Choroid plexus epithelial cell (primary cell): Measurements from ENCODE around the gene AGPAT1.
"Not testable (repeated sequence)": the region's sequence is repeated elsewhere in the genome, so short reads cannot be mapped to it uniquely, and the experiment has no call there.

Experiments used
- DNase-seq: peaks from one replicate; pipeline ENCODE4 v3.0.0-alpha.2; 2010; ENCODE audit warnings: low read depth
- H3K4me3 ChIP-seq: 2 replicates; pipeline ENCODE4 v1.5.1; 2011; ENCODE audit warnings: low read depth, mild to moderate bottlenecking, control low read depth, low read length, moderate library complexity
- TF ChIP-seq, protein P1 (sequence below): conservative IDR thresholded peaks from 2 replicates; pipeline ENCODE4 v1.5.1; 2011; ENCODE audit warnings: low read depth, mild to moderate bottlenecking, control low read depth, inconsistent platforms, low read length, moderate library complexity

The AGPAT1 gene

DNA sequence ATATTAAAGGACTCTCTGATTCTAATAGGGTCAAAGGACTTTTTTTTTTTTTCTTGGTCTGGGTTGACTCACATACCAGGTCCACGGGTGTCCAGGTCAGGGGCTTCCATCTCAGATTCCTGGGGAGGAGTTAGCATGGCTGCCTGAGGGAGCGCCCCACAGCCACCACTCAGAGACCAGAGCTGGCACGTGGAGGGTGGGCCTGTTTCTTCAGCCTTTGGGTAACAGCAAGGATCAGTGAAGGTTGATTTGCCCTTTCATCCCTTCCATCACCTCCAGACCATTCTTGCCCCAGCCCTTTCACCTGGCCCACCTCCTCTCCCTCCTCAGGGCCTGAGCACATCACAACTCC lies 22.4 kb upstream of the AGPAT1 start:
- TF ChIP-seq, protein P1, sequence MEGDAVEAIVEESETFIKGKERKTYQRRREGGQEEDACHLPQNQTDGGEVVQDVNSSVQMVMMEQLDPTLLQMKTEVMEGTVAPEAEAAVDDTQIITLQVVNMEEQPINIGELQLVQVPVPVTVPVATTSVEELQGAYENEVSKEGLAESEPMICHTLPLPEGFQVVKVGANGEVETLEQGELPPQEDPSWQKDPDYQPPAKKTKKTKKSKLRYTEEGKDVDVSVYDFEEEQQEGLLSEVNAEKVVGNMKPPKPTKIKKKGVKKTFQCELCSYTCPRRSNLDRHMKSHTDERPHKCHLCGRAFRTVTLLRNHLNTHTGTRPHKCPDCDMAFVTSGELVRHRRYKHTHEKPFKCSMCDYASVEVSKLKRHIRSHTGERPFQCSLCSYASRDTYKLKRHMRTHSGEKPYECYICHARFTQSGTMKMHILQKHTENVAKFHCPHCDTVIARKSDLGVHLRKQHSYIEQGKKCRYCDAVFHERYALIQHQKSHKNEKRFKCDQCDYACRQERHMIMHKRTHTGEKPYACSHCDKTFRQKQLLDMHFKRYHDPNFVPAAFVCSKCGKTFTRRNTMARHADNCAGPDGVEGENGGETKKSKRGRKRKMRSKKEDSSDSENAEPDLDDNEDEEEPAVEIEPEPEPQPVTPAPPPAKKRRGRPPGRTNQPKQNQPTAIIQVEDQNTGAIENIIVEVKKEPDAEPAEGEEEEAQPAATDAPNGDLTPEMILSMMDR, result no peak
- no peak for DNase-seq
- H3K4me3 ChIP-seq, result no peak overlapping the region

DNA sequence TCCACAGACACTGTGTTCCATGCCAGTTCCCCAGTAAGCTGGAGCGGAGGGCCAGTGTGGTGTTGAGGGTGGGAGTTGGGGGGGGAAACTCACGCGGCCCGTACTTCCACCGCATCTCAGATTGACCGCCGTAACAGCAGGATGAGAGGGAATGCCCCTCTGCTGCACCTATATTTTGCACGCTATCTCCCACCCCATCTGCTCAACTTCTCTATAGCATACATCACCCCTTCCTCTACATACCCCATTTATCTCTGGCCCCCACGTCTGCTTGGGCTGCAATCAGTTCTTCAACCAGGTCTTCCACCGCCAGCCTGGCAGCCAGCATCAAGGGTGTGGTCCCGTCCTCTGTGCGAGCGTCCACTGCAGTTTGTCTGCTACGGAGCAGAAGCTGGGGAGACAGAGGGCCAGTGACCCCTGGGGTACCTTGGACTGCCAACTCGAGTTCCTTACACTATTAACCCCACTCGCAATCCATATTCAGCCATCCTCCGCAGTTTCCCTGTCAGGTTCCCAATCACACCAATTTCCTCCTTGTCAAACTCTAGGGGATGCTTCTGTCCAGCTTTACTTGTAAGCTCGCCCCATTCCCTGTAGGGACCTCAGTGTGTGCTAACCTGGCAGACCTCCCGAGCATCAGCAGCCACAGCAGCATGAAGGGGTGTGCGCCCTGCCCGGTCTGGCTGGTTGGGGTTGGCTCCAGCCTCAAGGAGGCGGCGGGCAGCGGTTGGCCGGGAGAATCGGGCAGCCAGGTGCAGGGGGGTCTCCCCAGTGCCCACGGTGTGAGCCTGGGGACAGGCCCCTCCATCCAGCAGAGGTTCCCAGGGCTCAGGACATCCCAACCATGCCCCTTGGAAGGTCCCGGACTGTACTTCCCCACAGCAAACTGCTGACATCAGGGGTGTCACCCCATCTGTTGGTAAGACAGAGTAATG lies 21.1 kb upstream of the AGPAT1 start:
- TF ChIP-seq, protein P1, result no peak
- DNase-seq, result no peak
- peak overlapping the region; percentile 89 for H3K4me3 ChIP-seq

DNA sequence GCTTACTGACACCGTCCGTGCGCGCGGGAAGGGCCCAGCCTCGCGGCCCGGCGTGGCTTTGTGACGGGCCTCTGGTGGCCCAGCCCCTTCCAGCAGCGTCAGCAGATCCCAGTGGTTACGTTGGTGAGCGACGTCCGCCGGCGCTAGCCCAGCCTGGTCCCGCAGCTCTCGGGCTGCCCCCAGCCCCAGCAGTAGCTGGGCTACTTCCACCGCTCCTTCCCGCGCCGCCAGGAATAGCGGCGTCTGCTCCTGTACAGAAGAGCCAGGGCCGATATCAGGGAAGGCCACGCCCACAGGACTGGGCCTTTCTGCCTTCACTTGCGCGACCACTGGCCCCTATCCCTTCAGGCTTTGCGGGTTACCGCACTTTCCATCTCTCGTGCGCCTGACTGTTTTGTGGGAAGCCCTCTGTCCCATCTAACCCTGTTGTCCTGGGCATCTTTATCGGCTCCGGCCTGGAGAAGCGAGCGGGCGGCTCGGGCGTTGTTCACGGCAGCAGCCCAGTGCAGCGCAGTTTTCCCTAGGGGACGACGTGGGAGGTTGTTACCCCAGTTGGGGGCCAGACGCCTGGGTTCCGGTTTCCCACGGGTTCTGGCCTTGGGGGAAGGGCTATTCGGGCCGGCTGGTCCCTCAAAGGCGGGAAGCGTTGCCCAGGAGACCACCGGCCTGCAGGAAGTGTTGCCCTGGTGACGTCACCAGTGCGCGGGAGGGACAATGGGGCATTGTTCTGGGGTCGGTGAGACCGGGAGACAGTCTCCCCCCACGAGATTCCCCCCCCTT lies 20.2 kb upstream of the AGPAT1 start:
- DNase-seq, result peak; percentile 91
- TF ChIP-seq, protein P1, result no peak
- H3K4me3 ChIP-seq, result peak overlapping the region; percentile 89

DNA sequence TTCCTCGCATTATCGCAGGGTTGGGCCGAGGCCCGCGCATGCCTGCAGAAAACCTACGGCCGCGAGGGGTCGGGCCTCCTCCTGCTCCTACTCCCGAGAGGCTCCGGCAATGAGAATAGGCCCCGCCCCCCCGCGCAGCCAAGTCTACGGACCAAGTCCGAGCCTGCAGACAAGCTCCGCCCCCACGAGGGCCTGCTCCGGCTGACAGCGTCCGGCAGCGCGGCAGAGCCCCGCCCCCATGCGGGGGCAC lies 19.7 kb upstream of the AGPAT1 start:
- DNase-seq, result peak; percentile 100
- TF ChIP-seq, protein P1, result peak; percentile 51
- H3K4me3 ChIP-seq, result peak overlapping the region; percentile 89

DNA sequence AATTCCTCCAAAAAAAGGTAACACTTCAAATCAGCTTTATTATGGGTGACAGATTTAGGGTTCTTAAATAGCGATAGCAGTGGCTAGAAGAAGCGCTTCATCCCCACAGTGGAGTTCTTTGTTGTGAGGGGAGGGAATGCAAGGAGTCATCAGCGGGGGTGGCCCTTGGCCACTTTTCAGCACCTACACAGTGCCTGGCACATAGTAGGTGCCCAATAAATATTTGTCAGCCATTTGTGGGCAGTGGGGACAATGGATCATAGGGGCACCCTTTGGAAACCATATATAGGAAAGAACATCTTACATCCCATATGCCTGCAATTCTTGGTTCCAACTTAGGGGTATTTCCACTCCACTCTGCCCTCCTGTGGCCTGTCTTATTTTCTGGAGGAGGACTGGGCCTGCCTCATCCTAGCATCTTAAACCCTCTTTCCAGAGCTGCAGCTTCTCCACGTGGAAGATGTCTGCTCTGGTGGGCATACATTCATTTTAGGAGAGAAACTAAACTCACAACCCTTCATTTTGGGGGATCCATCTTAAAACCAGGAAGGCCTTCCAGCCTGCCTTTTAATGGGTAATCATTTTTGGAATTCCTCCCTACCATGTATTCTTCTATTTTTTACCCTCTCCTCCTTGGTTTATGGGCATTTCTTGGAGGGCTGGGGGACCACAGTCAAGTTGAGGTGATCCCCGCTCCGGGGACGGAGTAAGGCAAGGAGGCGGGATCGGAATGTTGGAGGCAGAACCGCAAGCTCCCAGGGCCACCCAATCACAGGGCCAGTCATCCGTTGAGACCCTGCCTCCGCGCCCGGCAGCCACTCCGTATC lies 19.2 kb upstream of the AGPAT1 start:
- peak overlapping the region; percentile 49 for H3K4me3 ChIP-seq
- TF ChIP-seq, protein P1, result peak; percentile 82
- DNase-seq, result peak; percentile 82

DNA sequence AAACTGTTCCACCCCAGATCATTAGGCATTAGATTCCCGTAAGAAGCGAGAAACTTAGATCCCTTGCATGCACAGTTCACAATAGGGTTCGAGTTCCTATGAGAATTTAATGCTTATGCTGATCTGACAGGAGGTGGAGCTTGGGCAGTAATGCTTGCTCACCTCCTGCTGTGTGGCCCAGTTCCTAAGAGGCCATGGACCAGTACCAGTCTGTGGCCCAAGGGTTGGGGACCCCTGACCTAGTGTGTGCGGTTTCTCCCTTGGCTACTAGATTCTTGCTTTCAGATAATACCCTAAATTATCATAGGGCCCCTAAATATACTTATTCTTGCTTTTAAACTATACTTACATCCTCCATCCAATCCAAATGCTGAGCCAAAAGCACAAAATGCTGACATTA lies 18.5 kb upstream of the AGPAT1 start:
- TF ChIP-seq, protein P1, result no peak
- no peak overlapping the region for H3K4me3 ChIP-seq
- DNase-seq, result no peak

DNA sequence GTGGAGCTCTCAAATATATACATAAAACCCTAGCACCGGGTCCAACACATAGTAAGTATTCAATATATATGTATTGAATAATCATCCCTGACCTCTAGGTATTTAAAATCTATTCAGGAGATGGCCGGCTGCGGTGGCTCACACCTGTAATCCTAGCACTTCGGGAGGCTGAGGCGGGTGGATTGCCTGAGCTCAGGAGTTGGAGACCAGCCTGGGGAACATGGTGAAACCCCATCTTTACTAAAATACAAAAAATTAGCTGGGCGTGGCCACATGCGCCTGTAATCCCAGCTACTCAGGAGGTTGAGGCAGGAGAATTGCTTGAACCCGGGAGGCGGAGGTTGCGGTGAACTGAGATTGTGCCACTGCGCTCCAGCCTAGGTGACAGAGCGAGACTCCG lies 17.2 kb upstream of the AGPAT1 start:
- DNase-seq, H3K4me3 ChIP-seq: not testable (repeated sequence)
